IPS-NIHi7 (cell line): ENCODE measurements around the gene TSPY4.
"Not testable (repeated sequence)": the region's sequence is repeated elsewhere in the genome, so short reads cannot be mapped to it uniquely, and the experiment has no call there.

Experiments
- DNase-seq: peaks from one replicate; pipeline ENCODE4 v3.0.0; 2012; ENCODE audit warnings: mixed read lengths; ENCODE audit errors: extremely low spot score

TSPY4 gene

GRCh38 chrY:9337164-9337563 lies at the start of gene TSPY4:
Gene TSPY4, plus strand, starts transcription at chrY:9337464. Its CDS starts 46 bp downstream, at chrY:9337510.
- not testable (repeated sequence) for DNase-seq

- no peak for DNase-seq
Observed at GRCh38 chrY:9320996-9321395, 16.3 kb upstream of the TSPY4 start.

GRCh38 chrY:9357497-9357896 lies 20.2 kb downstream of the TSPY4 start, which contains the start of gene TSPY8:
Gene TSPY8, plus strand, starts transcription at chrY:9357797. Its CDS starts 46 bp downstream, at chrY:9357843.
- not testable (repeated sequence) for DNase-seq
